ENCODE data around the gene TMEM97.

DNA sequence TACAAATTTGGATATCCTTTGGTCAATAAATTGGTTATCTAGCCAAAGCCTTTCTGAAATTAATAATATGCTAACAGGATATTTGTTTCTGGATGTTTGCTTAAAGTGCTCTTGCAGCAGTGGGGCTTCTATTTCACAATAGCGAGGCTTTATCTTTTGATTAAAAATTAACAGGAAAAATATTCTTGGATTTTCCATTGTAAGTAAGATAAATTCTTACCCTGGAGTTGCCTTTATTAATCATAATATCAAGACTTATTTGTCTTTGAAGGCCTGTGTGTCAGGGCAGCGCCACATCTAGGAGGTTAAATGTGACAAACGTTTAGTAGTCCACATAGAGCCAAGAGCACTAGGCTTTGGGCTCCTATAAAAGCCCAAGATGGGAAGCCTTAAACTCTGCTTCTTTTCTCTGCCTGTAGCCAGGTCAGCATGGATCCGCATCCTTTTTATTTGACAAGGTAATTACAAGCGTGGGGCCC, 5.3 kb downstream of the TMEM97 start:
- TF ChIP-seq, protein P1, sequence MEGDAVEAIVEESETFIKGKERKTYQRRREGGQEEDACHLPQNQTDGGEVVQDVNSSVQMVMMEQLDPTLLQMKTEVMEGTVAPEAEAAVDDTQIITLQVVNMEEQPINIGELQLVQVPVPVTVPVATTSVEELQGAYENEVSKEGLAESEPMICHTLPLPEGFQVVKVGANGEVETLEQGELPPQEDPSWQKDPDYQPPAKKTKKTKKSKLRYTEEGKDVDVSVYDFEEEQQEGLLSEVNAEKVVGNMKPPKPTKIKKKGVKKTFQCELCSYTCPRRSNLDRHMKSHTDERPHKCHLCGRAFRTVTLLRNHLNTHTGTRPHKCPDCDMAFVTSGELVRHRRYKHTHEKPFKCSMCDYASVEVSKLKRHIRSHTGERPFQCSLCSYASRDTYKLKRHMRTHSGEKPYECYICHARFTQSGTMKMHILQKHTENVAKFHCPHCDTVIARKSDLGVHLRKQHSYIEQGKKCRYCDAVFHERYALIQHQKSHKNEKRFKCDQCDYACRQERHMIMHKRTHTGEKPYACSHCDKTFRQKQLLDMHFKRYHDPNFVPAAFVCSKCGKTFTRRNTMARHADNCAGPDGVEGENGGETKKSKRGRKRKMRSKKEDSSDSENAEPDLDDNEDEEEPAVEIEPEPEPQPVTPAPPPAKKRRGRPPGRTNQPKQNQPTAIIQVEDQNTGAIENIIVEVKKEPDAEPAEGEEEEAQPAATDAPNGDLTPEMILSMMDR (IDR thresholded peaks at IDR 0.05) = no peak
- TF ChIP-seq EP300 (IDR thresholded peaks at IDR 0.05) = no peak
- no peak for TF ChIP-seq POLR2A (IDR thresholded peaks at IDR 0.05)

All from ovary (tissue), 3 donors.